GM20000 (cell line): ENCODE results near the gene BPIFB6.

Experiments used
- DNase-seq: peaks from one replicate; pipeline ENCODE4 v3.0.0; 2012; ENCODE audit warnings: low spot score
- CTCF ChIP-seq: IDR thresholded peaks from 2 replicates; pipeline ENCODE4 v1.5.1; 2012; ENCODE audit warnings: mild to moderate bottlenecking, control low read depth; ENCODE audit errors: extremely low read depth, missing control alignments

The BPIFB6 gene

GRCh38 chr20:32986331-32986966, 45.0 kb upstream of the BPIFB6 start:
- no peak for TF ChIP-seq CTCF
- no peak for DNase-seq

GRCh38 chr20:32987044-32987825, 44.2 kb upstream of the BPIFB6 start:
- no peak for TF ChIP-seq CTCF
- no peak for DNase-seq

- DNase-seq: no peak
- no peak for TF ChIP-seq CTCF
Observed at GRCh38 chr20:32988008-32988407, 43.4 kb upstream of the BPIFB6 start.

GRCh38 chr20:32989507-32990283, 41.8 kb upstream of the BPIFB6 start:
- no peak for TF ChIP-seq CTCF
- DNase-seq: no peak

DNA sequence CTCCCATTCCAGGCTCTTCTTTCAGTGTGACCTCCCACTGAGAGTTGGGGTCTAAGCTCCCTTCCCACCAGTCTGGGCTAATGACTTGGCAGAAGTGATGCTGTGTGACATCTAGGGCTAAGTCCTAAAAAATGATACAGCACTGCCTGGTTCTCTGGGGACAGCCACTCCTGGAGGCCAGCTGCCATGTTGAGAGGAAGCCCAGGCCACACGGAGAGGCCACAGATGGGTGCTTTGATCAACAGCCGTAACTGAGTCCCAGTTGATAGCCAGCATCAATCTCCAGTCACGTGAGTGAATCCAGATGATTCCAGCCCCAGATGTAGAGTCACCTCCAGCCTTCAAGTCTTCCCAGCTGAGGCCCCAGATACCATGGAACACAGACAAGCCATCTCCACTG, 41.0 kb upstream of the BPIFB6 start:
- DNase-seq: no peak
- TF ChIP-seq CTCF: no peak

DNA sequence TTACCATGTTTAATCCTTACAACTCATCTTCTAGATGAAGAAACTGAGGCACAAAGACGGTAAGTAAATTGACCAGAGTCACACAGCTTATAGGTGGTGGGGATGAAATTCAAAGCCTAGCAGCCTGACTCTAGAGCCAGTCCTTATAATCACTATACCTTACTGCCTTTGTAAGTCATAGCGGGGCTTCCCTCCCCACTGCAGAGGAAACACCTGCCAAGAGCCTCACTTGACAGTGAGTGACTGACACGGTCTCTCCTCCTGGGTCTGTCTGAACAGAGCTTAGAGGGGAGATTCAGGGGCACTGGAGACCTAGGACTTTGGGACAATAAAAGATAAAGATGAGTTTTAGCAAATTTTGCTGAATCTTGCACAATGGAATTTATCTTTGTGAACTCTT, 40.1 kb upstream of the BPIFB6 start:
- TF ChIP-seq CTCF: no peak
- DNase-seq: no peak
